ENCODE results near the gene CYLC1. TPM values are rescaled to one million over a fixed set of nuclear protein-coding genes. Genes with fewer than 3 reads are reported as not detected.

CYLC1 gene
- total RNA-seq, 2 donors from 2014 or later: not detected

DNA sequence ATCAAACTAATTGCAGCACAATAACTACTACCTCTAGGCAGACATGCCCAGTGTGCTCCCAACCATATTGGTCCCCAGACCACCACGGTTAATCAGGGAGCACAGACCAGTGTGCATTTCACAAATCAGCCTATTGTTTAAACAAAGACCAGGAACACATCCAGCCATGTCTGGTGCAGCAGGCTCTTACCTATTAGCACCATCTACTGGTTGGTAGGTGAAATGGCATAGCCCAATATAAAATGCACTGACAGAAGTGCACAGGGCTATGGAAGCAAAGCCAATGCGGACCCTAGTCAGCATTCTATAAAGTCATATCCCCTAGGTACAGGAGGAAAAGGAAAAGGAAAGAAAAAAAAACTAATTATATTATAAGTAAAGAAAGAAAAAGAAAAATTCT lies 15.5 kb upstream of the CYLC1 start:
- Mint-ChIP-seq H3K27me3 (ENCODE audit: insufficient read depth) (no peaks in the 10 kb centered on the region), H3K4me3 (no peak overlapping the region), H3K27ac (no peak overlapping the region), H3K9me3 (peaks cover 20% of the 10 kb centered on the region), H3K36me3 (ENCODE audit: low read depth) (no peaks in the 10 kb centered on the region), H3K4me1 (no peaks in the 10 kb centered on the region)
- Histone ChIP-seq H3K9ac (ENCODE audit: extremely low read depth, low read length, poor library complexity, severe bottlenecking) (no peak overlapping the region), H3K27ac (ENCODE audit: low read depth, low read length) (no peak overlapping the region), H3K9me3 (ENCODE audit: control insufficient read depth, low read length) (no peaks in the 10 kb centered on the region), H3K4me3 (ENCODE audit: low read length) (no peak overlapping the region), H3K27me3 (ENCODE audit: control insufficient read depth, insufficient read depth, low read length, poor library complexity, severe bottlenecking) (no peaks in the 10 kb centered on the region), H3K4me1 (ENCODE audit: control insufficient read depth, insufficient read depth, low read length) (no peaks in the 10 kb centered on the region), H3K36me3 (ENCODE audit: control insufficient read depth, insufficient read depth, low read length) (no peaks in the 10 kb centered on the region)
- WGBS, 2 experiments (ENCODE audit: insufficient coverage in 1 of 2, insufficient read length in 1 of 2): 11% methylated on average over 1 of the region's 2 CpGs; no CpG with 5 or more reads in 1 of the 2 experiments
- DNase-seq: peak; percentile 57
- TF ChIP-seq, protein P1, sequence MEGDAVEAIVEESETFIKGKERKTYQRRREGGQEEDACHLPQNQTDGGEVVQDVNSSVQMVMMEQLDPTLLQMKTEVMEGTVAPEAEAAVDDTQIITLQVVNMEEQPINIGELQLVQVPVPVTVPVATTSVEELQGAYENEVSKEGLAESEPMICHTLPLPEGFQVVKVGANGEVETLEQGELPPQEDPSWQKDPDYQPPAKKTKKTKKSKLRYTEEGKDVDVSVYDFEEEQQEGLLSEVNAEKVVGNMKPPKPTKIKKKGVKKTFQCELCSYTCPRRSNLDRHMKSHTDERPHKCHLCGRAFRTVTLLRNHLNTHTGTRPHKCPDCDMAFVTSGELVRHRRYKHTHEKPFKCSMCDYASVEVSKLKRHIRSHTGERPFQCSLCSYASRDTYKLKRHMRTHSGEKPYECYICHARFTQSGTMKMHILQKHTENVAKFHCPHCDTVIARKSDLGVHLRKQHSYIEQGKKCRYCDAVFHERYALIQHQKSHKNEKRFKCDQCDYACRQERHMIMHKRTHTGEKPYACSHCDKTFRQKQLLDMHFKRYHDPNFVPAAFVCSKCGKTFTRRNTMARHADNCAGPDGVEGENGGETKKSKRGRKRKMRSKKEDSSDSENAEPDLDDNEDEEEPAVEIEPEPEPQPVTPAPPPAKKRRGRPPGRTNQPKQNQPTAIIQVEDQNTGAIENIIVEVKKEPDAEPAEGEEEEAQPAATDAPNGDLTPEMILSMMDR (conservative IDR thresholded peaks at IDR 0.05): peak; percentile 83

DNA sequence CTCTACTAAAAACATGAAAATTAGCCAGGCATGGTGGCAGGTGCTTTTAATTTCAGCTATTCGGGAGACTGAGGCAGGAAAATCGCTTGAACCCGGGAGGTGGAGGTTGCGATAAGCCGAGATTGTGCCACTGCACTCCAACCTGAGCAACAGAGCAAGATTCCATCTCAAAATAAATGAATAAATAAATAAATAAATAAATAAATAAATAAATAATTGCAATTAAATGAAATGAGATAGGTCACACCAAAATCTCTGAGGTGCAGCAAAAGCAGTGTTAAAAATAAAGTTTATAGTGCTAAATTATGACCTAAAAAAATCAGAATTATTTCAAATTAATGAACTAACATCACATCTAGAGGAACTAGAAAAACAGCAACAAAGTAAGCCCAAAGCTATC lies 13.6 kb upstream of the CYLC1 start:
- no peaks in the 10 kb centered on the region for H3K27me3 Mint-ChIP-seq (ENCODE audit: insufficient read depth)
- H3K27ac ChIP-seq (ENCODE audit: low read depth, low read length): no peak overlapping the region
- no peaks in the 10 kb centered on the region for H3K36me3 ChIP-seq (ENCODE audit: control insufficient read depth, insufficient read depth, low read length)
- H3K27me3 ChIP-seq (ENCODE audit: control insufficient read depth, insufficient read depth, low read length, poor library complexity, severe bottlenecking): no peaks in the 10 kb centered on the region
- H3K9me3 Mint-ChIP-seq: peaks cover 28% of the 10 kb centered on the region
- H3K4me3 Mint-ChIP-seq: no peak overlapping the region
- TF ChIP-seq, protein P1 (conservative IDR thresholded peaks at IDR 0.05): no peak
- no peak overlapping the region for H3K9ac ChIP-seq (ENCODE audit: extremely low read depth, low read length, poor library complexity, severe bottlenecking)
- H3K9me3 ChIP-seq (ENCODE audit: control insufficient read depth, low read length): no peaks in the 10 kb centered on the region
- H3K4me3 ChIP-seq (ENCODE audit: low read length): no peak overlapping the region
- WGBS, 2 experiments (ENCODE audit: insufficient coverage in 1 of 2, insufficient read length in 1 of 2): 91% methylated on average over 4 of the region's 5 CpGs; no CpG with 5 or more reads in 1 of the 2 experiments
- no peaks in the 10 kb centered on the region for H3K4me1 ChIP-seq (ENCODE audit: control insufficient read depth, insufficient read depth, low read length)
- DNase-seq: no peak
- H3K27ac Mint-ChIP-seq: no peak overlapping the region
- H3K36me3 Mint-ChIP-seq (ENCODE audit: low read depth): no peaks in the 10 kb centered on the region
- H3K4me1 Mint-ChIP-seq: no peaks in the 10 kb centered on the region

DNA sequence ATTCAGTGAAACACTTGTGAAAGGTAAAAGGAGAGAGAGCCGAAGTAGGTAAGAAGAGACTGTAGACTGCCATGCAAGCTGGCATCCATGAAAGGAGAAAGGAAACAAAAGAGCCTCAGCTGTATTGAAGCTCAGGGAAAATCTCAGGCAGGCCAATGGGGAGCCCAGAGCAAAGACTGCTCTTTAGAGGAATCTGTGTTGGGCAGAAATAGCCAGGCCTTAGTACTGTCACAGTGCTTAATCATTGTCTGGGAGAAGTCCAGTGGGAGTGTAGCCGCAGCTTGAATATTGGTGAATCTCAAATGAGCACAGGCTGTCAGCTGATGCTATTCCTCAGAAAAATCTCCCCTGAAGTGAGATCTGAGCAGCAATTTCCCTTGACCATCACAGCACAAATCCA lies 27.6 kb downstream of the CYLC1 start:
- Mint-ChIP-seq H3K4me3 (no peak overlapping the region), H3K4me1 (peaks cover 7% of the 10 kb centered on the region), H3K9me3 (peaks cover 29% of the 10 kb centered on the region), H3K27me3 (ENCODE audit: insufficient read depth) (no peaks in the 10 kb centered on the region), H3K27ac (no peak overlapping the region), H3K36me3 (ENCODE audit: low read depth) (no peaks in the 10 kb centered on the region)
- TF ChIP-seq, protein P1 (conservative IDR thresholded peaks at IDR 0.05): no peak
- Histone ChIP-seq H3K9ac (ENCODE audit: extremely low read depth, low read length, poor library complexity, severe bottlenecking) (no peak overlapping the region), H3K4me3 (ENCODE audit: low read length) (no peak overlapping the region), H3K4me1 (ENCODE audit: control insufficient read depth, insufficient read depth, low read length) (no peaks in the 10 kb centered on the region), H3K36me3 (ENCODE audit: control insufficient read depth, insufficient read depth, low read length) (no peaks in the 10 kb centered on the region), H3K9me3 (ENCODE audit: control insufficient read depth, low read length) (no peaks in the 10 kb centered on the region), H3K27me3 (ENCODE audit: control insufficient read depth, insufficient read depth, low read length, poor library complexity, severe bottlenecking) (no peaks in the 10 kb centered on the region), H3K27ac (ENCODE audit: low read depth, low read length) (peak overlapping the region; percentile 57)
- 85 to 100% methylated on average over 1 to 2 of the region's 2 CpGs for WGBS, 2 experiments (ENCODE audit: insufficient coverage in 1 of 2, insufficient read length in 1 of 2)
- no peak for DNase-seq

All from endodermal cell (in vitro differentiated cells).